Endothelial cell of umbilical vein (primary cell): ENCODE results near the gene COPS2. TPM values are rescaled to one million over a fixed set of nuclear protein-coding genes. Genes with fewer than 3 reads are reported as not detected.

ENCODE experiments used
- BruUV-seq: library from RNA; stranded (reverse); fragments of 400-500 nt; replicated peaks from 2 replicates; lab custom pipeline; 2021; lab: Mats Ljungman, UMichigan
- CTCF ChIA-PET: fragments of 300-600, 350-600 bp; sonication (Branson Sonifier 250); formaldehyde crosslinking; loops from one replicate; lab custom pipeline; 2021; ENCODE audit warnings: antibody characterized with exemption, inconsistent platforms; lab: Charles Lee
- POLR2A ChIA-PET: fragments of 300-600, 350-600 bp; sonication (Branson Sonifier 250); formaldehyde crosslinking; loops from one replicate; lab custom pipeline; 2021; ENCODE audit warnings: antibody characterized with exemption, inconsistent platforms; lab: Charles Lee
- DNase-seq: peaks from one replicate; pipeline ENCODE4 v3.0.0-alpha.2; 2011; ENCODE audit warnings: low read depth, low spot score
- FAIRE-seq: peaks from 2 replicates; lab custom pipeline; 2011; peaks lifted over from hg19 to GRCh38; lab: Jason Lieb, UNC
- H2AFZ ChIP-seq: 2 replicates; pipeline ENCODE4 v1.6.0; 2012; ENCODE audit warnings: low read depth, low read length, control low read depth, inconsistent platforms
- H3K27ac ChIP-seq: 2 replicates; pipeline ENCODE4 v1.5.1; 2011; ENCODE audit warnings: low read depth, mild to moderate bottlenecking, control low read depth, low read length, moderate library complexity; ENCODE audit not compliant: insufficient read depth
- H3K27me3 ChIP-seq, 2 experiments: 2 replicates each; pipeline versions ENCODE4 v1.6.0 to v1.6.1; 2011; ENCODE audit warnings: low read length in 2 of 2, mixed read lengths in 1 of 2; ENCODE audit not compliant: control insufficient read depth in 2 of 2, insufficient read depth in 2 of 2
- H3K36me3 ChIP-seq, 2 experiments: 2 replicates in 1 of 2; 3 replicates in 1 of 2; pipeline ENCODE4 v1.5.1; 2011; ENCODE audit warnings: low read length in 2 of 2, mild to moderate bottlenecking in 1 of 2, moderate library complexity in 1 of 2; ENCODE audit not compliant: control insufficient read depth in 2 of 2, insufficient read depth in 2 of 2; ENCODE audit errors: extremely low read depth in 1 of 2
- H3K4me1 ChIP-seq: 3 replicates; pipeline ENCODE4 v1.5.1; 2011; ENCODE audit warnings: mild to moderate bottlenecking, low read length; ENCODE audit not compliant: control insufficient read depth, insufficient read depth; ENCODE audit errors: extremely low read depth
- H3K4me2 ChIP-seq: 2 replicates; pipeline ENCODE4 v1.6.1; 2011; ENCODE audit warnings: low read length, control low read depth, mixed read lengths; ENCODE audit not compliant: insufficient read depth
- H3K4me3 ChIP-seq, 3 experiments: fragments of 200-600 bp in 1 of 3; sonication (generic), shearing (Covaris generic) in 1 of 3; replicated peaks in 1 of 3; 2 replicates each; pipeline ENCODE4 v1.5.1; 2011 to 2016; ENCODE audit warnings: control low read depth in 3 of 3, low read length in 3 of 3, mild to moderate bottlenecking in 2 of 3, inconsistent platforms in 1 of 3, low read depth in 1 of 3, moderate library complexity in 1 of 3; ENCODE audit not compliant: insufficient read depth in 1 of 3
- H3K79me2 ChIP-seq: 2 replicates; pipeline ENCODE4 v1.6.0; 2012; ENCODE audit warnings: low read length, inconsistent platforms; ENCODE audit not compliant: control insufficient read depth, insufficient read depth
- H3K9ac ChIP-seq: replicated peaks from 2 replicates; pipeline ENCODE3; 2011; ENCODE audit warnings: low read length, control low read depth; ENCODE audit not compliant: insufficient read depth; ENCODE audit errors: extremely low read depth
- H3K9me1 ChIP-seq: replicated peaks from 3 replicates; pipeline ENCODE4 v1.6.0; 2011; ENCODE audit warnings: mild to moderate bottlenecking, low read length; ENCODE audit not compliant: control insufficient read depth, insufficient read depth; ENCODE audit errors: extremely low read depth
- H3K9me3 ChIP-seq: replicated peaks from 2 replicates; pipeline ENCODE4 v1.5.1; 2012; ENCODE audit warnings: low read length, inconsistent platforms; ENCODE audit not compliant: control insufficient read depth, insufficient read depth
- H4K20me1 ChIP-seq: replicated peaks from 2 replicates; pipeline ENCODE3; 2011; ENCODE audit warnings: mild to moderate bottlenecking, low read length; ENCODE audit not compliant: control insufficient read depth, insufficient read depth; ENCODE audit errors: extremely low read depth
- CTCF ChIP-seq, 2 donors: IDR thresholded peaks; 1 replicate in 1 of 2; 2 replicates in 1 of 2; pipeline ENCODE4 v1.5.1; 2011; ENCODE audit warnings: low read length in 2 of 2, mild to moderate bottlenecking in 2 of 2, moderate library complexity in 2 of 2, control low read depth in 1 of 2, inconsistent platforms in 1 of 2, low read depth in 1 of 2; ENCODE audit not compliant: insufficient read depth in 1 of 2; ENCODE audit errors: extremely low read depth in 1 of 2
- GATA2 ChIP-seq: IDR thresholded peaks from 2 replicates; pipeline ENCODE4 v1.7.0; 2011; ENCODE audit warnings: low read depth, mild to moderate bottlenecking, moderate library complexity, mixed read lengths, low read length; ENCODE audit not compliant: insufficient read length, insufficient read depth
- MAX ChIP-seq: IDR thresholded peaks from 2 replicates; pipeline ENCODE4 v1.6.1; 2011; ENCODE audit not compliant: insufficient read depth, insufficient read length
- POLR2A ChIP-seq: IDR thresholded peaks from 2 replicates; pipeline ENCODE4 v1.6.1; 2012; ENCODE audit warnings: low read depth, mild to moderate bottlenecking, control low read depth, low read length
- dilution Hi-C: fragments of 300-500 bp; cut with MboI; formaldehyde crosslinking; loops from one replicate; pipeline ENCODE4 v1.15.0; 2019; ENCODE audit warnings: low sequenced_read_pairs; ENCODE audit not compliant: extremely low pct_ligation_motif_present
- intact Hi-C: fragments of 100-400 bp; cut with micrococcal nuclease; formaldehyde crosslinking; loops from one replicate; pipeline ENCODE4 v1.10.0; 2022
- polyA plus RNA-seq, 4 experiments: library from polyadenylated mRNA; depleted of rRNA in 3 of 4; stranded (reverse) in 3 of 4; unstranded in 1 of 4; fragments of >200 nt; gene quantifications; 2 replicates each; pipeline versions ENCODE4 v1.2.1 to v1.2.3, GENCODE V29; 2011 to 2012; ENCODE audit warnings: missing spikeins in 1 of 4
- total RNA-seq: library from RNA; stranded (reverse); gene quantifications from 2 replicates; pipeline ENCODE4 v1.2.3, GENCODE V29; 2021

COPS2 gene
- total and polyA plus RNA-seq, 2 donors (not counting 3 experiments of a cell fraction or from before 2014, with no cell fraction given), result 20.2 to 79.3 TPM

GRCh38 chr15:49169880-49170597, 14.6 kb upstream of the COPS2 start, which contains the start of gene GALK2:
Gene GALK2, plus strand, starts transcription at chr15:49170247. Its CDS starts 76 bp downstream, at chr15:49170323.
- H3K36me3 ChIP-seq, result no peaks in the 10 kb centered on the region
- POLR2A ChIA-PET, result interaction anchor here (0.5 to 1.0 kb wide), 2 partner anchors 15 to 34 kb away, joined by 7 to 9 read pairs; partner anchors contain the start of gene COPS2

More at GRCh38 chr15:49169880-49170597, 14.6 kb upstream of the COPS2 start, which contains the start of gene GALK2:
- no peaks in the 10 kb centered on the region for H3K9me3 ChIP-seq
- peak; percentile 85 for DNase-seq
- TSS peak; percentile 74 for BruUV-seq
- intact Hi-C loops, result loop anchor here (1.0 to 5.0 kb wide), 2 partner anchors 15 to 452 kb away; partner anchors contain the start of genes COPS2, DTWD1 and FAM227B
- CTCF ChIA-PET, result interaction anchor here (0.9 to 1.4 kb wide), 7 partner anchors 14 to 308 kb away, joined by 3 to 10 read pairs (median 4); partner anchors contain the start of genes COPS2 and FGF7
- H3K27ac ChIP-seq, result peak within 1 kb of the TSS; percentile 78
- dilution Hi-C loops, result no loop called here
- peak; percentile 87 for TF ChIP-seq POLR2A
- TF ChIP-seq GATA2, result peak; percentile 13
- TF ChIP-seq CTCF (IDR thresholded peaks at IDR 0.05; ENCODE audit: extremely low read depth in 1 of 2, insufficient read depth in 1 of 2, low read depth in 1 of 2, low read length in 2 of 2), result no peak
- TF ChIP-seq MAX, result peak; percentile 66
- H3K4me3 ChIP-seq, result peak within 1 kb of the TSS; percentile 66 to 94 (median 88)
- peak within 1 kb of the TSS; percentile 89 for H3K9ac ChIP-seq
- H2AFZ ChIP-seq, result peak within 1 kb of the TSS; percentile 87
- peak; percentile 87 for FAIRE-seq
- H3K27me3 ChIP-seq, result no peaks in the 10 kb centered on the region
- H3K79me2 ChIP-seq, result peaks cover 22% of the 10 kb centered on the region
- H4K20me1 ChIP-seq, result no peaks in the 10 kb centered on the region
- peak within 1 kb of the TSS; percentile 96 for H3K4me2 ChIP-seq
- no peaks in the 10 kb centered on the region for H3K9me1 ChIP-seq
- H3K4me1 ChIP-seq, result peaks cover 10% of the 10 kb centered on the region
